IPS DF 6.9 (cell line): ENCODE measurements around the gene PTGDS.

Experiments used
- DNase-seq: peaks from one replicate; pipeline ENCODE4 v3.0.0-alpha.2; 2013; ENCODE audit warnings: low read depth, low spot score
- H3K27ac ChIP-seq: one replicate; pipeline ENCODE4 v1.5.1; 2013; ENCODE audit warnings: low read length, control low read depth
- H3K27me3 ChIP-seq: 2 replicates; pipeline ENCODE4 v1.6.1; 2013; ENCODE audit warnings: mild to moderate bottlenecking, low read length; ENCODE audit not compliant: control insufficient read depth, insufficient read depth
- H3K36me3 ChIP-seq: 2 replicates; pipeline ENCODE4 v1.6.1; 2013; ENCODE audit warnings: low read length; ENCODE audit not compliant: control insufficient read depth, insufficient read depth
- H3K4me1 ChIP-seq: 2 replicates; pipeline ENCODE4 v1.6.1; 2013; ENCODE audit warnings: low read length; ENCODE audit not compliant: control insufficient read depth, insufficient read depth
- H3K4me3 ChIP-seq: 2 replicates; pipeline ENCODE4 v1.5.1; 2013; ENCODE audit warnings: mild to moderate bottlenecking, low read length
- H3K9me3 ChIP-seq: 2 replicates; pipeline ENCODE4 v1.6.1; 2013; ENCODE audit warnings: low read length, inconsistent platforms; ENCODE audit not compliant: control insufficient read depth, insufficient read depth
- WGBS: extraction: QIAGEN DNeasy Blood & Tissue Kit; methylation state at CpG from one replicate; pipeline ENCODE4 v1.1.7; 2013; ENCODE audit warnings: mixed read lengths, missing lambda C conversion rate; ENCODE audit not compliant: insufficient read length, insufficient coverage; 5-methylcytosine and 5-hydroxymethylcytosine counted together

Gene PTGDS

DNA sequence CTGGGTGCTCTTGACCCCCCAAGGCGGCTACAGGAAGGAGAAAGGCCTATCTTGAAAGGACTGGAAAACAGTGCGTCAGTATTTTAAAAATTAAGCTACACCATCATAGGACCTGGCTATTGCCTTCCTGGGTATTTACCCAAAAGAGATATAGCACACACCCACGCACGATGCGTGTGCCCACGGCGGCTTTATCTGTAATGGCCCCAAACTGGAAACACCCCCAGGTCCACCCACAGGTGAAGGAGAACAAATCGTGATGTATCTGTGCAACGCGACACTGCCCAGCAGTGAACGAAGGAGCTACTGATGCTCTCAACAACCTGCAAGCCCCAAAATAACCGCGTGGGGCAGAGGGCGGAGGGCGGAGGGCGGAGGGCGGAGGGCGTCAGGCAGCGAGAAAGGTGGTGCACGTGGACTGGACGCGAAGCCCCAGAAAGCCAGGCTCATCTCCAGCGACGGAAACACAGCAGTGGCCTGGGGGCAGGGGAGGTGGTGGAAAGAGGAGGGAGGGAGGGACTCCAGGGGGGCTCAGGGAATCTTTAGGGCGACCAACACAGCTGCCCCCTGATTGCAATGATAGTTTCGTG lies 12.4 kb upstream of the PTGDS start:
- WGBS, result no CpG with 5 or more reads among the region's 26 CpGs
- Histone ChIP-seq H3K4me3 (no peak overlapping the region), H3K4me1 (peaks cover 5% of the 10 kb centered on the region; the same call in 1 of the 2 replicates), H3K27me3 (no peaks in the 10 kb centered on the region), H3K9me3 (no peaks in the 10 kb centered on the region), H3K27ac (no peak overlapping the region), H3K36me3 (no peaks in the 10 kb centered on the region)
- DNase-seq, result no peak

- Histone ChIP-seq H3K4me1 (peaks cover 5% of the 10 kb centered on the region; the same call in 1 of the 2 replicates), H3K36me3 (no peaks in the 10 kb centered on the region), H3K4me3 (no peak overlapping the region), H3K27me3 (no peaks in the 10 kb centered on the region), H3K27ac (no peak overlapping the region), H3K9me3 (no peaks in the 10 kb centered on the region)
- no CpG with 5 or more reads among the region's 23 CpGs for WGBS
- no peak for DNase-seq
Measured at GRCh38 chr9:136965771-136966484, 11.4 kb upstream of the PTGDS start.

DNA sequence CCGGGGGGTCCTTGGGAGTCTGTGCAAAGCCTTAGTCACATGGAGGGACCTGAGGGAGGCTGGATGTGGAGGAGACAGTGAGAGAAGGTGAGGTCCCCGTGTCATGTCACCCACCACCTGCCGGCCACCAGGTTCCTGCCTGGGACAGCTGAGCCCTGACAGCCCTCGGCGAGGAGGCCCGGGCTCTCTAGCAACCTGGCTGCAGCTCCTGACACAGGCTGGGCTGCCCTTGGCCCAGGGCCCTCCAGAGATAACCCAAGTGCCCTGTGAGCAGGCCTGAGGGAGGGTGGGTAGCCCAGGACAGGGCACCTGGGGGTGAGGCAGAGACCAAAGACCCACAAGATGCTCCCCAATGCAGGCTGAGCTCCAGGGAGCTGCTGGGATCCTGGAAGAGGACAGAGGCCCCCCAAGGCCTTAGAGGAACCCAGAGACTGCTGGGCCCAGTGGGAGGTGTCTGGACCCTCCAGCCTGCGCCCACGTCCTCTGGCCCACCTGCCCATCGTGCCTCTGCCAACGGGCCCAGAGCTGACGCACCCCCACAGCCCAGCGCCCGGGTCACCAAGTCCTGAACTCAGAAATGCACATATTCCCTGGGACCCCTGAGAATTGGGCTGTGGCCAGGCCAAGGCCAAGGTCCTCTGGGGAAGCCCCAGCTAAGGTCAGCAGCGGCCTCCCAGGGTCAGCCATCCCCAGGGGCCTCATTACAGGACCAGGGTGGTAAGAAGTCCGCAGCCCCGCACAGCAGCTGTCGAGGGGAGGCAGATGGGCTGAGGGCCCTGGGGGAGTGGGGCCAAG lies 8.8 kb upstream of the PTGDS start:
- WGBS, result no CpG with 5 or more reads among the region's 17 CpGs
- H3K9me3 ChIP-seq, result no peaks in the 10 kb centered on the region
- no peak for DNase-seq
- H3K36me3 ChIP-seq, result no peaks in the 10 kb centered on the region
- H3K4me3 ChIP-seq, result no peak overlapping the region
- H3K27me3 ChIP-seq, result no peaks in the 10 kb centered on the region
- H3K4me1 ChIP-seq, result peaks cover 5% of the 10 kb centered on the region; the same call in 1 of the 2 replicates
- H3K27ac ChIP-seq, result no peak overlapping the region

DNA sequence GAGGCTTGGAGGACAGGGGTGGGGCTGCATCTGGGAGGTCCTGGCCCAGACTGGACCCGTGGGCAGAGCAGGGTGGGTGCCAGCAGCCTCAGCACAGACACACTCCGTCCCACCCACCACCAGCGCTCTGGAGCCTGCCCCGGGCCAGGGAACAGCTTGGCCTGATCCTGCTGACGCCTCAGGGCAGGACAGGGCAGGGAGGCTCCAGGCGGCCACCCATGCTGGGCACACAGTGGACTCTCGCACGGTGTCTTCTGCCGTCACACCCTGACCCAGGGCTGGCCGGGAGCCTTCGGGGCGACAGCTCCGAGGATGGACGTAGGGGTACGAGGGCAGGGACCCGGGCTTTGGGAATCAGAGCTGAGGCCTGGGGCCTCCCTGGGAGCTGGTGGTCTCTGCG lies 8.2 kb upstream of the PTGDS start:
- Histone ChIP-seq H3K27ac (no peak overlapping the region), H3K9me3 (no peaks in the 10 kb centered on the region), H3K36me3 (no peaks in the 10 kb centered on the region), H3K27me3 (no peaks in the 10 kb centered on the region), H3K4me3 (no peak overlapping the region), H3K4me1 (peaks cover 5% of the 10 kb centered on the region; the same call in 1 of the 2 replicates)
- DNase-seq, result no peak
- no CpG with 5 or more reads among the region's 17 CpGs for WGBS

GRCh38 chr9:136969774-136970173 lies 7.5 kb upstream of the PTGDS start:
- H3K36me3 ChIP-seq, result no peaks in the 10 kb centered on the region

DNA sequence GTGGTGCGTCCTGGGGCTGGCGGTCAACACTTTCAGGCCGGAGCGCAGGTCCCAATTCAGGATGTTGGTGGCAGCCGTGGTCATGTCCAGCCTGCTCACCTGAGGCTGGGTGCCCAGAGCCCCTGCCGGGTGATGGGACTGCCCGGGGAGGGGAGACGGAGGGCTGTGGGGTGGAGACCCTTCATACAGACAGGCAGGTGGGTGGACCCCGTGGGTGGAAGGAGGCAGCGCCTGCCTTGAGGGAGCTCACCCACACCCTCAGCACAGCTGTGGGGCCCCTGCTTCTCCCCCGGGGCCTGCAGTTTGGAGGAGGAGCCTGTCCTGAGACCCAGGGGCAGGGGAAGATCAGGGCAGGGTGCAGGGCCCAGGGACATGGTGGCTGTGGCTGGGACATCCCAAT lies 6.9 kb upstream of the PTGDS start:
- whole genome bisulfite sequencing, result no CpG with 5 or more reads among the region's 11 CpGs
- no peaks in the 10 kb centered on the region for H3K27me3 ChIP-seq
- H3K4me1 ChIP-seq, result peaks cover 5% of the 10 kb centered on the region; the same call in 1 of the 2 replicates
- no peaks in the 10 kb centered on the region for H3K9me3 ChIP-seq
- DNase-seq, result no peak
- no peak overlapping the region for H3K27ac ChIP-seq
- H3K36me3 ChIP-seq, result no peaks in the 10 kb centered on the region
- no peak overlapping the region for H3K4me3 ChIP-seq

More at GRCh38 chr9:136969774-136970173, 7.5 kb upstream of the PTGDS start:
- Histone ChIP-seq H3K27me3 (no peaks in the 10 kb centered on the region), H3K27ac (no peak overlapping the region), H3K4me3 (no peak overlapping the region), H3K9me3 (no peaks in the 10 kb centered on the region), H3K4me1 (peaks cover 5% of the 10 kb centered on the region; the same call in 1 of the 2 replicates)
- DNase-seq, result no peak
- WGBS, result no CpG with 5 or more reads among the region's 5 CpGs

DNA sequence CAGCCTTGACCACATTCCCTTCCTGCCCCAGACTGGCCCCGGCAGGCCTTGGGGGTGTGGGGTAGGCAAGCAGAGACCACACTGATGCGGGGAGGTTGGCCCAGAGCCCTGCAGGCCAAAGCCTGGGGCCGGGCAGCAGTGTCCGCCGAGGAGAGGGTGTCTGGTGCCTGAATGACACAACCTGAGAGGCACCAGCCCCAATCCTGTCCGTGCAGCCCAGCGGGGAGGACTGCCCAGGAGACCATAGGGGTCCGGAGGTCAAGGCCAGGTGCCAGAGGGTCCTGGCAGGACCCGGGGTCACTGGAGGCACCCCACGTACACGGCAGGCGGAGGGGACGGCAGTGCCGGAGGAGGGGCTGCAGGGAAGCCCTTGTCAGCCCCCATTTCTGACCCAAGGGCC lies 5.6 kb upstream of the PTGDS start:
- Histone ChIP-seq H3K36me3 (no peaks in the 10 kb centered on the region), H3K4me3 (no peak overlapping the region), H3K4me1 (no peaks in the 10 kb centered on the region), H3K27me3 (no peaks in the 10 kb centered on the region), H3K9me3 (no peaks in the 10 kb centered on the region), H3K27ac (no peak overlapping the region)
- WGBS, result no CpG with 5 or more reads among the region's 14 CpGs
- DNase-seq, result no peak

DNA sequence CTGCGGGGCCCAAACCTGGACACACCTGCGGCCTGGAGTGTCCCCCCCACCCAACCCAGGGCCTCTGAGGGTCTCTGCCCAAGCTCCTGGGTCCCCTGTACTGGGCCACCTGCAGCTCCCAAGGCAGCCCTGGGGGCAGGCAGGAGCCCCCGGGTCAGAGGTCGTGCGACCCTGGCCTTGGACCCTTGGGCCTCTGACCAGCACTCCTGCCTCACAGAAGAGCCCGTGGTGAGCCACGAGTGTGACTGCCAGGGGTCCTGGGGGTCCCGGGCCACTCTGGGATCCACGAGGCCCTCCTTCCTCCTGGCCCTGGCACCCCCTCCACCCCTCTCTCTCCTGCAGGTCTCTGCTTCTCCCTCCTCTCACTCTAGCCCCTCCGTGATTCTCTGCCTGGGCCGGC lies 5.0 kb upstream of the PTGDS start:
- no peaks in the 10 kb centered on the region for H3K9me3 ChIP-seq
- DNase-seq, result no peak
- no peaks in the 10 kb centered on the region for H3K27me3 ChIP-seq
- H3K36me3 ChIP-seq, result no peaks in the 10 kb centered on the region
- H3K27ac ChIP-seq, result no peak overlapping the region
- no peak overlapping the region for H3K4me3 ChIP-seq
- no peaks in the 10 kb centered on the region; the same call in 1 of the 2 replicates for H3K4me1 ChIP-seq
- WGBS, result no CpG with 5 or more reads among the region's 11 CpGs

- no CpG with 5 or more reads among the region's 13 CpGs for WGBS
Measured at GRCh38 chr9:136972743-136973142, 4.6 kb upstream of the PTGDS start.

More at GRCh38 chr9:136972743-136973142, 4.6 kb upstream of the PTGDS start:
- H3K4me3 ChIP-seq, result no peak overlapping the region
- H3K27me3 ChIP-seq, result no peaks in the 10 kb centered on the region
- no peaks in the 10 kb centered on the region for H3K9me3 ChIP-seq
- no peaks in the 10 kb centered on the region for H3K36me3 ChIP-seq
- H3K4me1 ChIP-seq, result peaks cover under 1% of the 10 kb centered on the region
- no peak for DNase-seq
- no peak overlapping the region for H3K27ac ChIP-seq
